HEK293 (cell line): Measurements from ENCODE around the gene TRNP1.

ENCODE experiments used
- ATF2 ChIP-seq: fragments of 450-650 bp; formaldehyde crosslinking; IDR thresholded peaks from 2 replicates; pipeline ENCODE4 v1.5.1; 2016; ENCODE audit warnings: missing biosample characterization, missing genetic modification characterization, low read depth
- CTCF ChIP-seq: fragments of 450-650 bp; formaldehyde crosslinking; IDR thresholded peaks from 2 replicates; pipeline ENCODE4 v1.5.1; 2016; ENCODE audit warnings: missing biosample characterization, missing genetic modification characterization
- PATZ1 ChIP-seq: fragments of 450-650 bp; formaldehyde crosslinking; IDR thresholded peaks from 2 replicates; pipeline ENCODE4 v1.5.1; 2016; ENCODE audit warnings: missing biosample characterization, missing genetic modification characterization
- REST ChIP-seq: fragments of 450-650 bp; formaldehyde crosslinking; IDR thresholded peaks from 2 replicates; pipeline ENCODE4 v1.5.1; 2016; ENCODE audit warnings: missing biosample characterization, missing genetic modification characterization
- ZBTB11 ChIP-seq: fragments of 450-650 bp; formaldehyde crosslinking; conservative IDR thresholded peaks from 2 replicates; pipeline ENCODE4 v1.5.1; 2016; ENCODE audit warnings: low read depth, missing biosample characterization, missing genetic modification characterization
- ZBTB49 ChIP-seq: fragments of 450-650 bp; formaldehyde crosslinking; IDR thresholded peaks from 2 replicates; pipeline ENCODE4 v1.5.1; 2016; ENCODE audit warnings: missing biosample characterization, missing genetic modification characterization, low read depth
- ZBTB7A ChIP-seq: fragments of 450-650 bp; formaldehyde crosslinking; IDR thresholded peaks from 2 replicates; pipeline ENCODE4 v1.5.1; 2016; ENCODE audit warnings: low read depth, missing biosample characterization, missing genetic modification characterization
- ZNF138 ChIP-seq: fragments of 450-650 bp; formaldehyde crosslinking; IDR thresholded peaks from 2 replicates; pipeline ENCODE4 v1.5.1; 2016; ENCODE audit warnings: missing biosample characterization, missing genetic modification characterization, borderline replicate concordance
- ZNF148 ChIP-seq: fragments of 450-650 bp; formaldehyde crosslinking; IDR thresholded peaks from 2 replicates; pipeline ENCODE4 v1.5.0; 2017; ENCODE audit warnings: missing biosample characterization, missing genetic modification characterization, borderline replicate concordance
- ZNF350 ChIP-seq: fragments of 450-650 bp; formaldehyde crosslinking; IDR thresholded peaks from 2 replicates; pipeline ENCODE4 v1.5.0; 2017; ENCODE audit warnings: missing biosample characterization, mild to moderate bottlenecking, missing genetic modification characterization
- ZNF549 ChIP-seq: fragments of 450-650 bp; IDR thresholded peaks from 2 replicates; pipeline ENCODE4 v1.5.1; 2018; ENCODE audit warnings: missing biosample characterization, missing genetic modification characterization, mild to moderate bottlenecking, inconsistent platforms, moderate library complexity
- ZNF639 ChIP-seq: fragments of 450-650 bp; formaldehyde crosslinking; IDR thresholded peaks from 2 replicates; pipeline ENCODE4 v1.5.1; 2016; ENCODE audit warnings: missing biosample characterization, missing genetic modification characterization
- ZNF692 ChIP-seq: fragments of 450-650 bp; formaldehyde crosslinking; IDR thresholded peaks from 2 replicates; pipeline ENCODE4 v1.5.1; 2016; ENCODE audit warnings: missing biosample characterization, missing genetic modification characterization

- TF ChIP-seq ZNF138 = no peak
- TF ChIP-seq CTCF (tag by site-specific recombination) = no peak
- no peak for TF ChIP-seq REST (tag by site-specific recombination)
- TF ChIP-seq PATZ1 = no peak
- TF ChIP-seq ZNF549 (tag by site-specific recombination) = no peak
- TF ChIP-seq ZNF148 (tag by site-specific recombination) = no peak
- TF ChIP-seq ATF2 (tag by site-specific recombination) = no peak
- no peak for TF ChIP-seq ZNF639 (tag by site-specific recombination)
- TF ChIP-seq ZBTB11 (tag by site-specific recombination) = no peak
- no peak for TF ChIP-seq ZNF350 (tag by site-specific recombination)
- no peak for TF ChIP-seq ZNF692 (tag by site-specific recombination)
- no peak for TF ChIP-seq ZBTB7A
- no peak for TF ChIP-seq ZBTB49
These were observed 37.2 kb upstream of the TRNP1 start for GRCh38 chr1:26956321-26956720.
